HG03521 (cell line): ENCODE results near the gene ZNF793.

ENCODE experiments used
- ATAC-seq: cut with Tn5 transposase; IDR thresholded peaks from one replicate; pipeline ENCODE4 v1.9.1; 2021; ENCODE audit warnings: mild to moderate bottlenecking, moderate library complexity; ENCODE audit not compliant: unreplicated experiment

ZNF793 gene

GRCh38 chr19:37564624-37565369 is 58.1 kb downstream of the ZNF793 start:
- no peak for ATAC-seq

- no peak for ATAC-seq
These were observed 58.6 kb downstream of the ZNF793 start for GRCh38 chr19:37565370-37565669.

- no peak for ATAC-seq
These were observed 65.5 kb downstream of the ZNF793 start for GRCh38 chr19:37572203-37572602.

GRCh38 chr19:37583340-37583739 is 76.6 kb downstream of the ZNF793 start:
- ATAC-seq: no peak
